GM08714 (cell line): ENCODE measurements around the gene PLXNA4.

Source experiments
- H3K4me3 ChIP-seq: fragments of 200-500 bp; sonication (Bioruptor generic); 2 replicates; pipeline ENCODE4 v1.5.1; 2014; ENCODE audit warnings: mild to moderate bottlenecking, low read length, inconsistent platforms
- ZNF274 ChIP-seq: IDR thresholded peaks from 2 replicates; pipeline ENCODE4 v1.6.1; 2012; ENCODE audit warnings: mild to moderate bottlenecking, low read depth, low read length

PLXNA4 gene

GRCh38 chr7:132164558-132165125 is 411.6 kb downstream of the PLXNA4 start:
- no peak for TF ChIP-seq ZNF274
- H3K4me3 ChIP-seq = no peak overlapping the region

- no peak for TF ChIP-seq ZNF274
- H3K4me3 ChIP-seq = no peak overlapping the region
Measured at GRCh38 chr7:132162556-132163144, 413.6 kb downstream of the PLXNA4 start.

GRCh38 chr7:132161976-132162375 is 414.3 kb downstream of the PLXNA4 start:
- no peak for TF ChIP-seq ZNF274
- H3K4me3 ChIP-seq = no peak overlapping the region

DNA sequence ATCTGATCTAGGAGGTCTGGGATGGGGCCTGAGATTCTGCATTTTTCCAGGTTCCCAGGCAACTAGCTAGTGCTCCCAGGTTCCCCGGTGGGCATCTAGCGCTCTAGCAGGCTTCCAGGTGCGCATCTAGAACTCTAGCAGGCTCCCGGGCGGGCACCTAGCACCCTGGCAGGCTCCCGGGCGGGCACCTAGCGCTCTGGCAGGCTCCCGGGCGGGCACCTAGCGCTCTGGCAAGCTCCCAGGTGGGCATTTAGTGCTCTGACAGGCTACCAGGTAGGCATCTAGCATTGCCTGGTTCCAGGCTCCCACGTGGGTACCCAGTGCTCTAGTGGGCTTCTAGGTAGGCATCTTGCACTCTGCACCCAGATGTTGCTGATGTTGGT is 414.7 kb downstream of the PLXNA4 start:
- no peak for TF ChIP-seq ZNF274

DNA sequence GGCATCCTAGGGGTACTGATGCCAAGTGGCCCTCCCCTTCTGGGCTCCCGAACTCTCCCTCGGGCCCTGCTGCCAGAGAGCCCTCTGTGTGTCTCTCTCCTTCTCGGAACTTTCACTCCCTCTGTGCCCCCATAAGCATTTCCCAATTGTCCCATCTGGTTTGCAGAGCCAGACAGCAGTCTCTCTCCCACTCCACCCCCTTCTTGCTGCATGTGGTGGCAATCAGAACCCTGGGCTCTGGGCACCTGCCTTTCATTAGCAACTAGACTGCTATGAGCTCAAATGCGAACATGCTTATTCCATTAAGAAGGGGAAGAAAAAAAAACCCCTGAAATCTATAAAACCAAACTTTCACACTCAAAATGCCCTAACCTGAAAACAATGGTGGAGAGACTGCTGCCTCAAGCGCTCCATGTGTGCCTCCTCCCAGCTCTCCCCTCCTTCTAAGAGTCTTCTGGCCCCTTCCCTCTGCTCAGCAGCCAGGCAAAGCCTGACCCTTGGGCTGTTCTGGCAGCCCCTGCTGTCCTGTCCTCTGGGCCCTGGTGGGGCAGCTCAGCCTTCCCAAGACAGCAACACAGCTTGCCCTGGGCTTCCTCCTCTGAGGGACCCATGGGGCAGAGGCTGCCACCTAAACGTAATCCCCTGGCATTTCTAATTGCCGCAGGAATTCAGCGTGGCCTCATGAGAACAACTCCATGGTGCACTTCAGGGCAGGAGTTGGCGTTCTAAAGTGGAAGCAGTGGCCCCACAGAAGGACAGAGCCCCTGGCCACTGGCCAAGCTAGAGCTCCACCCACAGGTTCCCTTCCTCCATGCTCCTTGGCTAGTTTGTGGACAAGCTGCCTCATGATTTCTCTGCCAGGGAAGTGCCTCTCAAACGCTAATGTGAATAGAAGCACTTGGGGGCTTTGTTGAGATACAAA is 415.4 kb downstream of the PLXNA4 start:
- no peak for TF ChIP-seq ZNF274

More for the DNA sequence above, 414.7 kb downstream of the PLXNA4 start:
- no peak overlapping the region for H3K4me3 ChIP-seq

GRCh38 chr7:132158841-132159240 is 417.4 kb downstream of the PLXNA4 start:
- no peak overlapping the region for H3K4me3 ChIP-seq
- TF ChIP-seq ZNF274 = no peak

More for the DNA sequence above, 415.4 kb downstream of the PLXNA4 start:
- H3K4me3 ChIP-seq = no peak overlapping the region

DNA sequence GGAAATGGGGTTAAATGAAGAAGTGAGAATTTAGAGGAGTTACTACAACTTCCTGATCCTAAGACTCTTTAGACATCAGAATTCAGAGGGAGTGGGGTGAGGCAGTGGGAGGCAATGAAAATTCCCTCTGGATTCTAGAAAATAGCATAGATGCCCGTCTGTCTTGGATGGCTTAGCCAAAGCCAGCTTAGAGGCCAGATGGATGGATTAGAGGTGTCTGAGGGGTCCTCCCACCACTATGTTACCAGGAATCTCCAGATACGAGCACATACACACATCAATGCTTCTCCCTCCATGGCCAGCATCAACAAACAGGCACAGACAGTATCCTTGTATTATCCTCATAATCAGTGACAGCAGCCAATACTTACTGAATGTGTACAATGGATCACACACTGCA is 418.1 kb downstream of the PLXNA4 start:
- TF ChIP-seq ZNF274 = no peak
- no peak overlapping the region for H3K4me3 ChIP-seq

DNA sequence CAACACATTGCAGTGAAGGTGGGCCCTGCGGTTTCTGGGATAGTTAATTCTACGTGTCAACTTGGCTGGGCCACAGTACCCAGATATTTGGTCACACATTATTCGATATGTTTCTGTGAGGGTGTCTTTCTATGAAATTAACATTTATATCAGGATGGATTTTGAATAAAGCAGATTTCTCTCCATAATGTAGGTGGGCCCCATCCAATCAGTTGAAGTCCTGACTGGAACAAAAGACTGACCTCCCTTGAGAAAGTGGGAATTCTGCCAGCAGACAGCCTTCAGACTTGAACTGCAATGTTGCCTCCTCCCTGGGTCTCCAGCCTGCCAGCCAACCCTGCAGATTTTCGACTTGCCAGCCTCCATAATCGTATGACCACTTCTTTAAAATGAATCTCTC is 420.6 kb downstream of the PLXNA4 start:
- no peak for TF ChIP-seq ZNF274
- no peak overlapping the region for H3K4me3 ChIP-seq

- no peak for TF ChIP-seq ZNF274
- H3K4me3 ChIP-seq = no peak overlapping the region
Measured at GRCh38 chr7:132154695-132155471, 421.4 kb downstream of the PLXNA4 start.

DNA sequence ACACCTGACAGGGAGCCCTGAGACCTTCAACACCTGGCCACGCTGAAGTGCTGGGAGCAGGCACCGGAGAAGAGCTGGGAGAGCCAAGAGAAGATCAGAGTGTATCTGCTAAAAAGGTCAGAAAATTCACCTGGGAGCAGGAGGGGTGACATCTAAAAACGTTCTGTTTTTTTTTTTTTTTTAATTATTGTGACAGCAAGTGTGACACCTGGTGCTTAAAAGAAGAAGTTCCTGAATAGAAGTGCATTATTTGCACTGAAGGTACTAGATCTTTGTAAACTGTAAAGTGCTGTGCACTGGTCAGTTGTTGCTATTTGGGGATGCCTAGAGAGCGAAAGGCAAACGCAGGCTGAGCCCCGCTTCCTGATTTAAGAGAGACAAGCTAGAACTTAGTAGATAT is 422.0 kb downstream of the PLXNA4 start:
- no peak overlapping the region for H3K4me3 ChIP-seq
- TF ChIP-seq ZNF274 = no peak

GRCh38 chr7:132152131-132152889 is 424.0 kb downstream of the PLXNA4 start:
- TF ChIP-seq ZNF274 = no peak
- no peak overlapping the region for H3K4me3 ChIP-seq

DNA sequence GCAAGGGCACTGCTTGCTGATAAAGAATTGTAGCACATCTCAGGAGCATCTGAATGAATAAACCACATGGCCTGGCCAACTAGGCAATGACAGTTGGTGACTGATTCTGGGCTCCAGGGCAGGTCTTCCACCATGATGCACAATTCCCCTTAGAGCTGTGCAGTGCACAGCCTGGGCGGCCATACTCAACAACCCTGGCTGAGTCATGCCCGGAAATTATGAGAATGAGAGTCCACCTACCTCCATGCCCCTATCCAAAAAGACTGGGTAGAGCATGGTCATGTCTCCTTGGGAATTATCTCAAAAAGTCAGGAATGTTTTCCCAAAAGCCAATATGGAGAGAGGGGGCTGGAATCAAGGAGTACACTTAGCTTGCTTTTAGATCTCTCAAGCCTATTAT is 425.6 kb downstream of the PLXNA4 start:
- TF ChIP-seq ZNF274 = no peak
- no peak overlapping the region for H3K4me3 ChIP-seq

DNA sequence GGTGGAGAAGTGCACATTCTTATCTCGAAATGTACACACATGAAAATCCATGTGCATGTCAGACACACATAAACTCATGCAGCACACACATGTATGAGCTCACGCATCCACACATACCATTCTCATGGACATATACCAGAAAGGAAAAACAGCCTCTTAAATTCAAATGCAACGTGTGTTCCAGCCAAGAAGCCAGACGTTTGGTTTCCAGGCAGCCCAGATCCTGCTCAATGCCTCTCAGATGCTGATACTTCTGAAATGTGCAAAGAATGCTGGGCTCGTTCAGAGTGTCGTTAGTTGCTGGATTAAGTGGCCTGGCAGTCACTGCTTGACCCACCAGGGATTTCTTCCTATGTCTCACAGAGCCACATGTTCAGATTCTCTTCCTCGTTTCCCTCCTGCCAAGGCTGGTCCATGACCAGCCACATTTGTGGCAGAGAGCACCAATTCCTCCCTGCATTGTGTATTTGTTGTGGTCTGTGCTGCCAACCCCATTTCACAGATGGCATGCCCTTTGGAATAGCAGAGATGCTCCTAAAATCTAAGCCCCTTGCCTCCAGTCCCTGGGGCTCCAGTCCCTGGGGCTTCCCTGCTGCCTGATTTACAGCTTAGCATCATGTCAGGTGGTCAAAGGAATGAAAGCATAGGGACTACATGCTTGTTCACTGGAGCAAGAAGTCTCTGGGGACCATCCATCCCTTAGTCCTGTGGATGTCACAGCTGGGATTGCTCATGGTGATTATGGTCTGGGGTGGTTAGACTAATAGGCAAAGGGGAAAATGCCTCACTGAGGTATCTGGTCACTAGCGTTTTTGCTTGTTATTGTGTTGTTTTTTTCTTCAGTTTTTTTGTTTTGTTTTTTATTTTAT is 426.6 kb downstream of the PLXNA4 start:
- TF ChIP-seq ZNF274 = no peak

More for the DNA sequence above, 426.6 kb downstream of the PLXNA4 start:
- no peak overlapping the region for H3K4me3 ChIP-seq
